ENCODE results near the gene UBE3D. TPM values are rescaled to one million over a fixed set of nuclear protein-coding genes. Genes with fewer than 3 reads are reported as not detected.

The UBE3D gene
- total and polyA plus RNA-seq, 2 experiments from 2014 or later, result 17.5 to 31.4 TPM

DNA sequence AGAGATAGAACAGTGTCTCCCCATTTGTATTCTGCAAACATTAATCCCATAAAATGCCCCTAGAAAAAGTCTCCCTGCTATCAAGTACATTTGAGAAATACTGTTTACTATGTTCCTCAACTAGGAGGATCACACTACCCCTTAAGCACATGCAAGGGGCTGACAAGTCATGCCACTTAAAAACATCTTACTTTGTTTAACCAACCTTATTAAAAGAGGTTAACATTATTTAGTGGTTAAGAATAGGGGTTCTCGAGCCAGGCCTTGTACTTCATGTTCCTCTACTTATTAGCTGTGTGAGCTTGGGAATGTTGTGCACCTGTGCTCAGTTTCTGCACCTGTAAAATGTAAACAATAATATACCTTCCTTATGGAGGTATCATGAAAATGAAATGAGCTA is 113.7 kb downstream of the UBE3D start:
- Histone ChIP-seq H3K4me3 (no peak overlapping the region), H3K4me1 (ENCODE audit: insufficient read depth) (no peaks in the 10 kb centered on the region), H3K27ac (ENCODE audit: low read depth) (no peak overlapping the region), H3K36me3 (ENCODE audit: insufficient read depth) (no peaks in the 10 kb centered on the region), H2AFZ (no peak overlapping the region), H3K79me2 (replicated peaks; ENCODE audit: insufficient read depth) (no peaks in the 10 kb centered on the region), H3F3A (replicated peaks; ENCODE audit: low read depth) (no peaks in the 10 kb centered on the region), H3K9me2 (ENCODE audit: insufficient read depth) (no peaks in the 10 kb centered on the region), H4K20me1 (replicated peaks; ENCODE audit: insufficient read depth) (no peaks in the 10 kb centered on the region), H3K4me2 (no peak overlapping the region), H3K27me3 (ENCODE audit: insufficient read depth) (no peaks in the 10 kb centered on the region)
- TF ChIP-seq, protein P1, sequence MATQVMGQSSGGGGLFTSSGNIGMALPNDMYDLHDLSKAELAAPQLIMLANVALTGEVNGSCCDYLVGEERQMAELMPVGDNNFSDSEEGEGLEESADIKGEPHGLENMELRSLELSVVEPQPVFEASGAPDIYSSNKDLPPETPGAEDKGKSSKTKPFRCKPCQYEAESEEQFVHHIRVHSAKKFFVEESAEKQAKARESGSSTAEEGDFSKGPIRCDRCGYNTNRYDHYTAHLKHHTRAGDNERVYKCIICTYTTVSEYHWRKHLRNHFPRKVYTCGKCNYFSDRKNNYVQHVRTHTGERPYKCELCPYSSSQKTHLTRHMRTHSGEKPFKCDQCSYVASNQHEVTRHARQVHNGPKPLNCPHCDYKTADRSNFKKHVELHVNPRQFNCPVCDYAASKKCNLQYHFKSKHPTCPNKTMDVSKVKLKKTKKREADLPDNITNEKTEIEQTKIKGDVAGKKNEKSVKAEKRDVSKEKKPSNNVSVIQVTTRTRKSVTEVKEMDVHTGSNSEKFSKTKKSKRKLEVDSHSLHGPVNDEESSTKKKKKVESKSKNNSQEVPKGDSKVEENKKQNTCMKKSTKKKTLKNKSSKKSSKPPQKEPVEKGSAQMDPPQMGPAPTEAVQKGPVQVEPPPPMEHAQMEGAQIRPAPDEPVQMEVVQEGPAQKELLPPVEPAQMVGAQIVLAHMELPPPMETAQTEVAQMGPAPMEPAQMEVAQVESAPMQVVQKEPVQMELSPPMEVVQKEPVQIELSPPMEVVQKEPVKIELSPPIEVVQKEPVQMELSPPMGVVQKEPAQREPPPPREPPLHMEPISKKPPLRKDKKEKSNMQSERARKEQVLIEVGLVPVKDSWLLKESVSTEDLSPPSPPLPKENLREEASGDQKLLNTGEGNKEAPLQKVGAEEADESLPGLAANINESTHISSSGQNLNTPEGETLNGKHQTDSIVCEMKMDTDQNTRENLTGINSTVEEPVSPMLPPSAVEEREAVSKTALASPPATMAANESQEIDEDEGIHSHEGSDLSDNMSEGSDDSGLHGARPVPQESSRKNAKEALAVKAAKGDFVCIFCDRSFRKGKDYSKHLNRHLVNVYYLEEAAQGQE (IDR thresholded peaks at IDR 0.05; ENCODE audit: unreplicated experiment), result no peak
- TF ChIP-seq STAT1 (IDR thresholded peaks at IDR 0.05; ENCODE audit: unreplicated experiment) (no peak), POLR2AphosphoS5 (IDR thresholded peaks at IDR 0.05; ENCODE audit: low read depth) (no peak), EZH2phosphoT487 (IDR thresholded peaks at IDR 0.05; ENCODE audit: unreplicated experiment) (no peak), ZNF331 (CRISPR knock-in tag; IDR thresholded peaks at IDR 0.05; ENCODE audit: low read depth) (no peak), CREB1 (CRISPR knock-in tag; IDR thresholded peaks at IDR 0.05; ENCODE audit: low read depth) (no peak), JUNB (IDR thresholded peaks at IDR 0.05; ENCODE audit: unreplicated experiment) (no peak)
- TF ChIP-seq, protein P2, sequence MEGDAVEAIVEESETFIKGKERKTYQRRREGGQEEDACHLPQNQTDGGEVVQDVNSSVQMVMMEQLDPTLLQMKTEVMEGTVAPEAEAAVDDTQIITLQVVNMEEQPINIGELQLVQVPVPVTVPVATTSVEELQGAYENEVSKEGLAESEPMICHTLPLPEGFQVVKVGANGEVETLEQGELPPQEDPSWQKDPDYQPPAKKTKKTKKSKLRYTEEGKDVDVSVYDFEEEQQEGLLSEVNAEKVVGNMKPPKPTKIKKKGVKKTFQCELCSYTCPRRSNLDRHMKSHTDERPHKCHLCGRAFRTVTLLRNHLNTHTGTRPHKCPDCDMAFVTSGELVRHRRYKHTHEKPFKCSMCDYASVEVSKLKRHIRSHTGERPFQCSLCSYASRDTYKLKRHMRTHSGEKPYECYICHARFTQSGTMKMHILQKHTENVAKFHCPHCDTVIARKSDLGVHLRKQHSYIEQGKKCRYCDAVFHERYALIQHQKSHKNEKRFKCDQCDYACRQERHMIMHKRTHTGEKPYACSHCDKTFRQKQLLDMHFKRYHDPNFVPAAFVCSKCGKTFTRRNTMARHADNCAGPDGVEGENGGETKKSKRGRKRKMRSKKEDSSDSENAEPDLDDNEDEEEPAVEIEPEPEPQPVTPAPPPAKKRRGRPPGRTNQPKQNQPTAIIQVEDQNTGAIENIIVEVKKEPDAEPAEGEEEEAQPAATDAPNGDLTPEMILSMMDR (conservative IDR thresholded peaks at IDR 0.05; ENCODE audit: low read depth in 2 of 2), result no peak
- TF ChIP-seq, protein P3, sequence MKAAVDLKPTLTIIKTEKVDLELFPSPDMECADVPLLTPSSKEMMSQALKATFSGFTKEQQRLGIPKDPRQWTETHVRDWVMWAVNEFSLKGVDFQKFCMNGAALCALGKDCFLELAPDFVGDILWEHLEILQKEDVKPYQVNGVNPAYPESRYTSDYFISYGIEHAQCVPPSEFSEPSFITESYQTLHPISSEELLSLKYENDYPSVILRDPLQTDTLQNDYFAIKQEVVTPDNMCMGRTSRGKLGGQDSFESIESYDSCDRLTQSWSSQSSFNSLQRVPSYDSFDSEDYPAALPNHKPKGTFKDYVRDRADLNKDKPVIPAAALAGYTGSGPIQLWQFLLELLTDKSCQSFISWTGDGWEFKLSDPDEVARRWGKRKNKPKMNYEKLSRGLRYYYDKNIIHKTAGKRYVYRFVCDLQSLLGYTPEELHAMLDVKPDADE (IDR thresholded peaks at IDR 0.05), result no peak
- no peak for DNase-seq (ENCODE audit: low spot score)
- no peak overlapping the region for H3K27ac Mint-ChIP-seq
- H3K27me3 Mint-ChIP-seq (ENCODE audit: insufficient read depth, low read depth, poor library complexity), result peaks cover 4% of the 10 kb centered on the region
- no peaks in the 10 kb centered on the region for H3K4me1 Mint-ChIP-seq
- no peak overlapping the region for H3K4me3 Mint-ChIP-seq
- ATAC-seq, result no peak
- peaks cover 46% of the 10 kb centered on the region for H3K36me3 Mint-ChIP-seq (ENCODE audit: low read depth)
- H3K9me3 Mint-ChIP-seq, result peaks cover 3% of the 10 kb centered on the region; the same call in 1 of the 3 replicates

DNA sequence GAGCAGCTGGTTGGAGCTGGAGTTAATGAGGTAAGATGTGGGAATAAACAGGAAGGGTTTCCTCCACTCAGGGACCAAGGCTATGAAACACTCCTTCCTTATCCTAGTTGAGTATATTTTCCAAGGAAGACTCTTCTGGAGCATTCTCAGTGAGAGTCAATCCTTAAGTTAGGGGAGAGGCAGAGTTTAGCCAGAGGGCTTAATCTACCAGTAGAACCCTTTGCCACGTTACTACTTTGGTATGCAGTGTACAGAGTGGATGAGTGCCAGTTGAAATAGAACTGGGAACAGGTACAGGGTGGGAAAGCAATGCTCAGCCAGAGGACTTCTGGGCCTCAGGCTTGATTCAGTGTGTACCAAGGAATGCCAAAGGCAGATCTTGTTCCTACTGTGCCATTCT is 114.3 kb downstream of the UBE3D start:
- Histone ChIP-seq H3K79me2 (replicated peaks; ENCODE audit: insufficient read depth) (no peaks in the 10 kb centered on the region), H4K20me1 (replicated peaks; ENCODE audit: insufficient read depth) (no peaks in the 10 kb centered on the region), H3K4me1 (ENCODE audit: insufficient read depth) (no peaks in the 10 kb centered on the region), H3K4me2 (no peak overlapping the region), H3K4me3 (no peak overlapping the region), H2AFZ (no peak overlapping the region), H3K27me3 (ENCODE audit: insufficient read depth) (no peaks in the 10 kb centered on the region), H3K36me3 (ENCODE audit: insufficient read depth) (no peaks in the 10 kb centered on the region), H3K27ac (ENCODE audit: low read depth) (no peak overlapping the region), H3F3A (replicated peaks; ENCODE audit: low read depth) (no peaks in the 10 kb centered on the region), H3K9me2 (ENCODE audit: insufficient read depth) (no peaks in the 10 kb centered on the region)
- DNase-seq (ENCODE audit: low spot score) (no peak), ATAC-seq (no peak)
- Mint-ChIP-seq H3K4me1 (no peaks in the 10 kb centered on the region), H3K9me3 (peaks cover 3% of the 10 kb centered on the region; the same call in 1 of the 3 replicates), H3K27ac (no peak overlapping the region), H3K4me3 (no peak overlapping the region), H3K27me3 (ENCODE audit: insufficient read depth, low read depth, poor library complexity) (peaks cover 4% of the 10 kb centered on the region), H3K36me3 (ENCODE audit: low read depth) (peaks cover 46% of the 10 kb centered on the region)
- TF ChIP-seq, protein P4, sequence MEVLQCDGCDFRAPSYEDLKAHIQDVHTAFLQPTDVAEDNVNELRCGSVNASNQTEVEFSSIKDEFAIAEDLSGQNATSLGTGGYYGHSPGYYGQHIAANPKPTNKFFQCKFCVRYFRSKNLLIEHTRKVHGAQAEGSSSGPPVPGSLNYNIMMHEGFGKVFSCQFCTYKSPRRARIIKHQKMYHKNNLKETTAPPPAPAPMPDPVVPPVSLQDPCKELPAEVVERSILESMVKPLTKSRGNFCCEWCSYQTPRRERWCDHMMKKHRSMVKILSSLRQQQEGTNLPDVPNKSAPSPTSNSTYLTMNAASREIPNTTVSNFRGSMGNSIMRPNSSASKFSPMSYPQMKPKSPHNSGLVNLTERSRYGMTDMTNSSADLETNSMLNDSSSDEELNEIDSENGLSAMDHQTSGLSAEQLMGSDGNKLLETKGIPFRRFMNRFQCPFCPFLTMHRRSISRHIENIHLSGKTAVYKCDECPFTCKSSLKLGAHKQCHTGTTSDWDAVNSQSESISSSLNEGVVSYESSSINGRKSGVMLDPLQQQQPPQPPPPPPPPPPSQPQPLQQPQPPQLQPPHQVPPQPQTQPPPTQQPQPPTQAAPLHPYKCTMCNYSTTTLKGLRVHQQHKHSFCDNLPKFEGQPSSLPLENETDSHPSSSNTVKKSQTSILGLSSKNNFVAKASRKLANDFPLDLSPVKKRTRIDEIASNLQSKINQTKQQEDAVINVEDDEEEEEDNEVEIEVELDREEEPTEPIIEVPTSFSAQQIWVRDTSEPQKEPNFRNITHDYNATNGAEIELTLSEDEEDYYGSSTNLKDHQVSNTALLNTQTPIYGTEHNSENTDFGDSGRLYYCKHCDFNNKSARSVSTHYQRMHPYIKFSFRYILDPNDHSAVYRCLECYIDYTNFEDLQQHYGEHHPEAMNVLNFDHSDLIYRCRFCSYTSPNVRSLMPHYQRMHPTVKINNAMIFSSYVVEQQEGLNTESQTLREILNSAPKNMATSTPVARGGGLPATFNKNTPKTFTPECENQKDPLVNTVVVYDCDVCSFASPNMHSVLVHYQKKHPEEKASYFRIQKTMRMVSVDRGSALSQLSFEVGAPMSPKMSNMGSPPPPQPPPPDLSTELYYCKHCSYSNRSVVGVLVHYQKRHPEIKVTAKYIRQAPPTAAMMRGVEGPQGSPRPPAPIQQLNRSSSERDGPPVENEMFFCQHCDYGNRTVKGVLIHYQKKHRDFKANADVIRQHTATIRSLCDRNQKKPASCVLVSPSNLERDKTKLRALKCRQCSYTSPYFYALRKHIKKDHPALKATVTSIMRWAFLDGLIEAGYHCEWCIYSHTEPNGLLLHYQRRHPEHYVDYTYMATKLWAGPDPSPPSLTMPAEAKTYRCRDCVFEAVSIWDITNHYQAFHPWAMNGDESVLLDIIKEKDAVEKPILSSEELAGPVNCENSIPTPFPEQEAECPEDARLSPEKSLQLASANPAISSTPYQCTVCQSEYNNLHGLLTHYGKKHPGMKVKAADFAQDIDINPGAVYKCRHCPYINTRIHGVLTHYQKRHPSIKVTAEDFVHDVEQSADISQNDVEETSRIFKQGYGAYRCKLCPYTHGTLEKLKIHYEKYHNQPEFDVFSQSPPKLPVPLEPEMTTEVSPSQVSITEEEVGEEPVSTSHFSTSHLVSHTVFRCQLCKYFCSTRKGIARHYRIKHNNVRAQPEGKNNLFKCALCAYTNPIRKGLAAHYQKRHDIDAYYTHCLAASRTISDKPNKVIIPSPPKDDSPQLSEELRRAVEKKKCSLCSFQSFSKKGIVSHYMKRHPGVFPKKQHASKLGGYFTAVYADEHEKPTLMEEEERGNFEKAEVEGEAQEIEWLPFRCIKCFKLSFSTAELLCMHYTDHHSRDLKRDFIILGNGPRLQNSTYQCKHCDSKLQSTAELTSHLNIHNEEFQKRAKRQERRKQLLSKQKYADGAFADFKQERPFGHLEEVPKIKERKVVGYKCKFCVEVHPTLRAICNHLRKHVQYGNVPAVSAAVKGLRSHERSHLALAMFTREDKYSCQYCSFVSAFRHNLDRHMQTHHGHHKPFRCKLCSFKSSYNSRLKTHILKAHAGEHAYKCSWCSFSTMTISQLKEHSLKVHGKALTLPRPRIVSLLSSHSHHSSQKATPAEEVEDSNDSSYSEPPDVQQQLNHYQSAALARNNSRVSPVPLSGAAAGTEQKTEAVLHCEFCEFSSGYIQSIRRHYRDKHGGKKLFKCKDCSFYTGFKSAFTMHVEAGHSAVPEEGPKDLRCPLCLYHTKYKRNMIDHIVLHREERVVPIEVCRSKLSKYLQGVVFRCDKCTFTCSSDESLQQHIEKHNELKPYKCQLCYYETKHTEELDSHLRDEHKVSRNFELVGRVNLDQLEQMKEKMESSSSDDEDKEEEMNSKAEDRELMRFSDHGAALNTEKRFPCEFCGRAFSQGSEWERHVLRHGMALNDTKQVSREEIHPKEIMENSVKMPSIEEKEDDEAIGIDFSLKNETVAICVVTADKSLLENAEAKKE (CRISPR knock-in tag; IDR thresholded peaks at IDR 0.05), result no peak
